22Rv1 (cell line): ENCODE data around the gene KLHL42.

Experiments
- CTCF ChIP-seq: fragments of 450-650 bp; IDR thresholded peaks from 2 replicates; pipeline ENCODE4 v1.5.1; 2017; ENCODE audit warnings: mild to moderate bottlenecking
- ZFX ChIP-seq: fragments of 450-650 bp; IDR thresholded peaks from 2 replicates; pipeline ENCODE4 v1.6.1; 2017; ENCODE audit warnings: antibody characterized with exemption, borderline replicate concordance

- TF ChIP-seq CTCF = no peak
- TF ChIP-seq ZFX = no peak
Observed at GRCh38 chr12:27747111-27747820, 32.8 kb upstream of the KLHL42 start.
